Tibial nerve (tissue), 4 donors: ENCODE data around the gene SF3B4. TPM values are rescaled to one million over a fixed set of nuclear protein-coding genes. Genes with fewer than 3 reads are reported as not detected.

Source experiments
- DNase-seq, 2 donors: peaks; one replicate each; pipeline ENCODE4 v3.0.0-alpha.2; 2019; ENCODE audit warnings: low spot score in 2 of 2
- H3K27ac ChIP-seq, 4 donors: fragments of 200-600 bp; sonication (generic) in 3 of 4; one replicate each; pipeline ENCODE4 v1.5.1; 2017 to 2019; ENCODE audit warnings: mild to moderate bottlenecking in 1 of 4
- H3K27me3 ChIP-seq, 2 donors: fragments of 200-600 bp; sonication (generic) in 1 of 2; one replicate each; pipeline versions ENCODE4 v1.5.1 to v1.6.0; 2017 to 2019
- H3K36me3 ChIP-seq, 3 donors: fragments of 200-600 bp; sonication (generic); one replicate each; pipeline ENCODE4 v1.5.1; 2018 to 2019
- H3K4me1 ChIP-seq, 4 donors: fragments of 200-600 bp; sonication (generic) in 3 of 4; one replicate each; pipeline ENCODE4 v1.5.1; 2017 to 2019
- H3K4me3 ChIP-seq, 4 donors: fragments of 200-600 bp; sonication (generic) in 3 of 4; one replicate each; pipeline ENCODE4 v1.5.1; 2017 to 2019; ENCODE audit warnings: mild to moderate bottlenecking in 1 of 4, moderate library complexity in 1 of 4
- H3K9me3 ChIP-seq, 4 donors: fragments of 200-600 bp; sonication (generic) in 3 of 4; one replicate each; pipeline ENCODE4 v1.5.1; 2017 to 2019
- CTCF ChIP-seq, 5 experiments: fragments of 200-600 bp in 3 of 5; fragments of 450-650 bp in 2 of 5; sonication (generic) in 3 of 5; IDR thresholded peaks; one replicate each; pipeline ENCODE4 v1.5.1; 2016 to 2019; ENCODE audit warnings: antibody characterized with exemption in 5 of 5, mild to moderate bottlenecking in 3 of 5, moderate library complexity in 2 of 5
- EP300 ChIP-seq, 2 donors: sonication (generic); formaldehyde crosslinking; IDR thresholded peaks; one replicate each; pipeline ENCODE4 v1.6.1; 2017; ENCODE audit warnings: antibody characterized with exemption in 2 of 2, mild to moderate bottlenecking in 1 of 2
- POLR2A ChIP-seq, 2 donors: fragments of 450-650 bp; IDR thresholded peaks; one replicate each; pipeline ENCODE4 v1.6.1; 2017; ENCODE audit warnings: antibody characterized with exemption in 2 of 2, mild to moderate bottlenecking in 2 of 2, moderate library complexity in 2 of 2
- WGBS, 2 donors: methylation state at CpG; one replicate each; pipeline ENCODE4 v1.1.5; 2018; 5-methylcytosine and 5-hydroxymethylcytosine counted together
- total RNA-seq, 4 donors: library from RNA; depleted of rRNA; stranded (reverse); fragments of >200 nt; gene quantifications; one replicate each; pipeline ENCODE4 v1.1.0, GENCODE V29; 2016

Gene SF3B4
- total RNA-seq, 4 donors from 2014 or later, result 6.3 to 14.3 (median 9.7) TPM

GRCh38 chr1:149881876-149882275, 45.7 kb downstream of the SF3B4 start:
- TF ChIP-seq EP300 (IDR thresholded peaks at IDR 0.05), result no peak
- no peak for DNase-seq
- Histone ChIP-seq H3K4me1 (peaks cover 0 to 18% (median 14%) of the 10 kb centered on the region in 4 donors), H3K9me3 (no peaks in the 10 kb centered on the region), H3K27me3 (no peaks in the 10 kb centered on the region), H3K4me3 (no peak overlapping the region), H3K36me3 (no peaks in the 10 kb centered on the region), H3K27ac (no peak overlapping the region)
- 83 to 92% methylated on average over 1 of the region's 1 CpG for WGBS, 2 donors

GRCh38 chr1:149879556-149879955, 48.0 kb downstream of the SF3B4 start:
- Histone ChIP-seq H3K36me3 (no peaks in the 10 kb centered on the region), H3K27ac (no peak overlapping the region), H3K4me1 (peaks cover 0 to 10% (median 7%) of the 10 kb centered on the region in 4 donors), H3K9me3 (no peaks in the 10 kb centered on the region), H3K27me3 (no peaks in the 10 kb centered on the region), H3K4me3 (no peak overlapping the region)
- TF ChIP-seq CTCF (IDR thresholded peaks at IDR 0.05) (no peak), EP300 (IDR thresholded peaks at IDR 0.05) (no peak), POLR2A (IDR thresholded peaks at IDR 0.05) (no peak)
- whole genome bisulfite sequencing, 2 donors, result 91 to 97% methylated on average over 1 of the region's 1 CpG
- DNase-seq, result no peak

GRCh38 chr1:149877211-149877946, 50.2 kb downstream of the SF3B4 start:
- H3K4me1 ChIP-seq, result no peaks in the 10 kb centered on the region
- H3K36me3 ChIP-seq, result no peaks in the 10 kb centered on the region
- no peak for DNase-seq
- H3K9me3 ChIP-seq, result no peaks in the 10 kb centered on the region
- TF ChIP-seq EP300 (IDR thresholded peaks at IDR 0.05), result no peak
- TF ChIP-seq CTCF (IDR thresholded peaks at IDR 0.05), result no peak
- no peak for TF ChIP-seq POLR2A (IDR thresholded peaks at IDR 0.05)
- WGBS, 2 donors, result 90 to 94% methylated on average over 7 of the region's 7 CpGs
- no peak overlapping the region for H3K4me3 ChIP-seq
- H3K27me3 ChIP-seq, result no peaks in the 10 kb centered on the region
- no peak overlapping the region for H3K27ac ChIP-seq

Other genes with a start within 250 kb of the SF3B4 start
- 10 to 100 TPM in 1 of 4 donors, 1 to 10 TPM in 3; 1.4 to 22.5 (median 3.7) TPM for gene FCGR1A, start 145.1 kb downstream of the SF3B4 start, total RNA-seq
- gene BOLA1, start 28.2 kb downstream of the SF3B4 start, total RNA-seq, result 10 to 100 TPM; 28.5 to 81.9 (median 57.8) TPM
- gene SV2A, start 10.0 kb downstream of the SF3B4 start, total RNA-seq, result 1 to 10 TPM in 2 of 4 donors, under 1 TPM in 2; 0.66 to 2.7 (median 1.8) TPM
- gene MTMR11, start 9.1 kb upstream of the SF3B4 start, total RNA-seq, result 10 to 100 TPM; 10.3 to 21.4 (median 13.6) TPM
- 10 to 100 TPM; 54.3 to 84.6 (median 80.1) TPM for gene OTUD7B, start 82.9 kb upstream of the SF3B4 start, total RNA-seq
- gene VPS45, start 140.0 kb upstream of the SF3B4 start, total RNA-seq, result 10 to 100 TPM; 32.6 to 41.2 (median 37.1) TPM
- 10 to 100 TPM; 37.8 to 55.2 (median 39.9) TPM for gene PLEKHO1, start 222.1 kb upstream of the SF3B4 start, total RNA-seq